Fibroblast of upper back skin (primary cell): ENCODE results near the gene CLIC3.

ENCODE experiments used
- DNase-seq: peaks from one replicate; pipeline ENCODE4 v3.0.0-alpha.2; 2013

The CLIC3 gene

DNA sequence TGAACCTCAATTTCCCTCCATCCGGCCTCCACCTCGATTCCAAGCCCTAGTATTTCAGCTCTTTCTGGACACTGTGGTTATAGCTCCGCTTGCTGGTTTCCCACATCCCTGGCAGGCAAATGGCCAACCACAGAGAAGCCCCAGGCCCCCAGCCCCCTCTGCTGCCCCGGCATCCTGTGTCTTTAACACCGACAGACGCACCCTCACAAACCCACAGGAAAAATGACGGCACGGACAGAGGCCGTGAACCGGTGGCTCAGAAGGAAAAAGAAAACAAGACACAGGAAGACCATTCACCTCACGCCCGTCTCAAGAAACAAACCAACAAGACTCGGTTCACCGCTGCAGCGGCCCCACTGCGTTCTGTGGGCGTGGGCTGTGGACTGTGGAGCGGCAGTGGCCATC is 1.5 kb upstream of the CLIC3 start:
- no peak for DNase-seq

GRCh38 chr9:136997371-136997770 is 1.0 kb upstream of the CLIC3 start:
- no peak for DNase-seq

DNA sequence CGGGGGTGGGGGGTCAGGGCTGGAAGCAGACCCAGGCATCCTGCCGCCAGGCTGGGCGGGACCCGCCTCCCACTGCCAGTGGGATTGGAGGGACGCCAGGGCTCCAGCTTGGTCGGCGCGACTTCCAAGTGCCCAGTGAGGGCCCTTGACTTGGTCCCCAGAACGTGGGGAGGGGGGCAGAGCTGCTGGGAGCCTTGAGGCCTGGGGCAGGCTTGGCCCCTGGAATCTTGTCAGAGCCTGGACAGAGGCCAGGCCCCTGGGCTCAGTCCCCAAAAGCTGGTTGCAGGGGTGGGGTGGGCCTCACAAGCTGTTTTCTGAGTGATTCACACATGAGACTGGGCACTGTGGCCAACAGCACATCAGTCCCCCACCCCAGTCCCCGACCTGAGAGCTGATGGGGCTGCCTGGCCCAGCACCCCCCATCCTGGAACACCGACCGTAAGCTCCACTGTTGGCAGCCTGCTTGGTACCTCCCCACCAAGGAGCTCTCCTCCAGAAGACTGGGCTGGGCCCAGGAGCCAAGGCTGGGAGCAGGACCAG is 526 bp downstream of the CLIC3 start:
- DNase-seq = peak; percentile 47

DNA sequence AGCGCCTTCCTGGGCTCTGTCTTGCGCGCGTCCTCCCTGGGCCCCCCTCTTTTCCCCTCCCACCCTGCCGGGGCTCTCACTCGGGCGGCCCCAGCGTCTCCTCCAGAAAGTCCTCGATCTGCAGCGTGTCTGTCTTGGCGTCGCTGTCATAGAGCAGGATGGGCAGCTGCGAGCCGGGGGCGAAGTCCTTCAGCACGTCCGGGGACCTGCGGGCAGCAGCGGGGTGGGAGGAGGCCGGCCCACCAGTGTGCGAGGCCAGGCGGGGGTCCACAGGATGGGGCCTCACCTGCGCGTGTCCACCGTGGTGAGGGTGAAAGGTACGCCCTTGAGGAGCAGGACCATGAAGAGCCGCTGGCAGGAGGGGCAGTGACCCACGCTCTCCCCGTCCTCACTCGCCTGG is 1.0 kb downstream of the CLIC3 start:
- no peak for DNase-seq

GRCh38 chr9:136994888-136995230 is 1.5 kb downstream of the CLIC3 start:
- no peak for DNase-seq

- DNase-seq = no peak
Observed at GRCh38 chr9:136994180-136994887, 2.0 kb downstream of the CLIC3 start.

DNA sequence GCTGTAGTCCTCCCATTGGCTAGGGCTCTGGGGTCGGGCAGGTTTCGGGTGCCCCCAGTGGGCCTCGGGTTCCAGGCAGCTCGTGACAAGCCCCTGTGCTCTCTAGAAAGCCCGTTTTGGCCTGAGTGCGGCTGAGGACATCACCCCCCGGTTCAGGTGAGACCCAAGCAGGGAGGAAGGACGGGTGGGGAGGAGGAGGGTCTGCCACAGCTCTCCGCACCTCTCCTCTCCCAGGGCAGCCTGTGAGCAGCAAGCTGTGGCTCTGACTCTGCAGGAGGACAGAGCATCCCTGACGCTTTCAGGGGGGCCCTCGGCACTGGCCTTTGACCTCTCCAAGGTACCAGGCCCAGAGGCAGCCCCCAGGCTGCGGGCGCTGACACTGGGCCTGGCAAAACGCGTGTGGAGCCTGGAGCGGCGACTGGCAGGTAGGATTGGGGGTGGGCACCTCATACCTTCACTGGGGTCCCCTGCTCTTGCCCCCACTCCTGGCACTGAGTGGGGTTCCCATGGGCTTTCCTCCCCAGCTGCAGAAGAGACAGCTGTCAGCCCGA is 3.5 kb downstream of the CLIC3 start:
- DNase-seq = no peak

- DNase-seq = peak; percentile 88
Observed at GRCh38 chr9:136991993-136992818, 4.2 kb downstream of the CLIC3 start, which contains the start of gene PAXX. Gene PAXX (plus strand): TSS chr9:136992422. CDS start chr9:136992444, 22 bp downstream.

GRCh38 chr9:136990242-136990911 is 6.0 kb downstream of the CLIC3 start:
- no peak for DNase-seq

- no peak for DNase-seq
Observed at GRCh38 chr9:136988872-136989271, 7.5 kb downstream of the CLIC3 start.

GRCh38 chr9:136985853-136986252 is 10.5 kb downstream of the CLIC3 start:
- no peak for DNase-seq

DNA sequence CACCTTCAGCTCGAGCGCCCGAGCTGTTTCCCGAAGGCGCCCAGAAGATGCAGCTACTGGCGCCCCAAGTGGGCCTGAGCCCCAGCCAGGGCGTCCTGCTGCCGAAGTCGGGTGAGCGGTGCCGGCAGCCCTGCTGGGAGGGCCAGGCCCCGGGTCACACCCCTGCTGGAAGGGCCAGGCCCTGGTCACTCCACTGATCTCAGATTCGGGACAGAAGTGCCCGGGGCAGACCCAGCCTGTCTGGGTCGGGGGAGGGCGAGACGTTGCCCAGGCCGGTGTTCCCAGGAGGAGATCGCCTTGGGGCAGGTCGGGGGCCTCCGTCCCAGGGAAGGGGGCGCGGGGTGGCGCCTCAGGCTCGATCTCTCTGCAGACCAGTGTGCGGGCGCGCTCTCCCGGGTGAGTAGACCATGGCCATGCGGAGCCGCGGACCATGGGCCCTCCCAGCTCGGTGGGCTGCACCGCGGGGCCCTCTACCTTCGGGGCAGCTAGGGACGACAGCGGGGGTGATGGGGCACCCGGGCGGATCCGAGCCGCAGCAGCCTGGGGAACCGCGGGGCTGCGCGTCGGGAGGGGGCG is 11.3 kb downstream of the CLIC3 start:
- DNase-seq = no peak

- no peak for DNase-seq
Observed at GRCh38 chr9:136984464-136985026, 11.8 kb downstream of the CLIC3 start.

DNA sequence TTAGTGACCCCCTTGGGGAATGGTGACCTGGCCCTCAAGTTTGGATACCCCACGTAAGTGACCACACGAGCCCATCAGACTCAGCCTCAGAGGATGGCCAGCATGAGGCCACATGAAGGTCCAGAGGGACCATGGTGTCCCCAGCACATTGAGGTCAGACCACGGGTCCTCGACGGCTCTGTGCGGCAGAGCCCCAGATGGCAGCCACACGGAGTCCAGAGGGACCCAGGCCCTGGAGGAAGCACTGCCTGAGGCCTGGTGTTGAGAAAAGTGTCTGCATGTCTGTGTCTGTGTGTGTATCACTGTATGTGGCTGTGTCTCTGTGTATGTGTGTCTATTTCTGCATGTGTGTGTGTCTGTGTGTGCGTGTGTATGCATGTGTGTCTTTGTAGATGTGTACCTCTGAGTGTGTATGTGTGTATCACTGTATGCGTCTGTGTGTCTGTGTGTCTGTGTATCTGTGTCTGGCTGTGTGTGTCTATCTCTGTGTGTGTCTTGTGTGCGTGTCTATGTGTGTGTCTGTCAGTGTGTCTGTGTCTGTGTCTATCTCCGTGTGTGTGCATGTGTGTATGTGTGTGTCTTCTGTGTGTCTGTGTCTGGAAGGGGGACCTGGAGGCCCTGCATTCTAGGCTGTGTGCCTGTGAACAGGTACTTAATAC is 12.6 kb downstream of the CLIC3 start:
- no peak for DNase-seq

DNA sequence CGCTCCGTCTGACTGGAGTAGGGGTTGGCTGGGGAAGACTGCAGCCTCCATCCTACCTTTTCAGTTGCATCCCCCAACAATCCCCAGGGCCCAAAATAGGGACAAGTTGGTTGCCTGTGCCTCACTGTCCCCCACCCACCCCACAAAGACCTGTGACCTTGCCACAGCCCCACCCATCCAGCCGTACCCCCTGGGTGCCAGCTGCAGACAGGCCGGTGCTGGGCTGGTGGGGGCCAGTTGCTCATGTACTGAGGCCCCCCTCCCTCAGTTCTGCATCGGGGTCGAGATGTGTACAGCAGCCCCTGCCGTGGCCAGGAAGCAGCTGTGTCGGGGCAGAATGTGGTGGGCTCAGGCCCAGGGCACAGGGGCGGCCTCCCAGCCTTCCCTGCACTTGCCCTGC is 13.2 kb downstream of the CLIC3 start:
- DNase-seq = no peak

- no peak for DNase-seq
Observed at GRCh38 chr9:136982232-136983051, 13.9 kb downstream of the CLIC3 start, which contains the start of gene LCNL1. Gene LCNL1 (plus strand): TSS chr9:136982993. CDS start chr9:136983587, 594 bp downstream.

DNA sequence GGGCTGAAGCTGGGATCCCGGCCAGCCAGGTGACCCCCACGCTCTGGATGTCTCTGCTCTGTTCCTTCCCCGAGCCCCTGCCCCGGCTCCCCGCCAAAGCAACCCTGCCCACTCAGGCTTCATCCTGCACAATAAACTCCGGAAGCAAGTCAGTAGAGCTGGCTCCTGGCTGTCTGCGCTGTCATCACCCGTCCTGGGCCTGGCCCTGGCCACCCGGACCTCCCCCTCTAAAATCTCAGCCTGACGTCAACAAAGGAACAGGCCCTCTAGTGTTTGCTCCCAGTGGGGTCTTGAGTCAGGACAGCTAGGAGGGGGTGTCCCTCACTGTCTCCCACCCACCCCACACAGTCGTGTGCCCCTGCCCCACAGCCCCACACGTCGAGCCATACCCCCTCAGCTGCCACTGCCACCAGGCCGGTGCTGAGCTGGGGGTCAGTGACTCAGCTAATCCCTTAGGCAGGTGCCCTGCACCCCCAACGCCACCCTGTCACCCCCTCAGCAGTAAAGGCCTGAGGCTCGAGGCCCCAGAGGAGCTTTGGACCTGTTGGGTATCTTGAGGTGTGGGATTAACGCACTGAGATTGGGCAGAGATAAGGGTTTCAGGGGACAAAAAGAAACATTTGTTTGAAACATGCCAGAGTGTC is 14.7 kb downstream of the CLIC3 start:
- no peak for DNase-seq

GRCh38 chr9:136980669-136981478 is 15.5 kb downstream of the CLIC3 start:
- no peak for DNase-seq
